Stimulated activated naive CD8-positive, alpha-beta T cell treated with anti-CD3 and anti-CD28 coated beads, Interleukin-15, Interleukin-2, amounts not matched to agents 100 ng/mL and 50 ng/mL, for 24 hours (primary cell): ENCODE measurements around the gene CAPN9.

Experiments used
- H3K27ac Mint-ChIP-seq: one replicate; pipeline ENCODE4 v1.8.0; 2021; ENCODE audit warnings: mild to moderate bottlenecking, mixed read lengths
- H3K27me3 Mint-ChIP-seq: one replicate; pipeline ENCODE4 v1.8.0; 2021; ENCODE audit warnings: mixed read lengths
- H3K36me3 Mint-ChIP-seq: one replicate; pipeline ENCODE4 v1.8.0; 2021; ENCODE audit warnings: low read depth, mixed read lengths
- H3K4me1 Mint-ChIP-seq: one replicate; pipeline ENCODE4 v1.8.0; 2021; ENCODE audit warnings: low read depth, mixed read lengths
- H3K4me3 Mint-ChIP-seq: one replicate; pipeline ENCODE4 v1.8.0; 2021; ENCODE audit warnings: mild to moderate bottlenecking, mixed read lengths
- H3K9me3 Mint-ChIP-seq: one replicate; pipeline ENCODE4 v1.8.0; 2021; ENCODE audit warnings: mixed read lengths

Gene CAPN9

DNA sequence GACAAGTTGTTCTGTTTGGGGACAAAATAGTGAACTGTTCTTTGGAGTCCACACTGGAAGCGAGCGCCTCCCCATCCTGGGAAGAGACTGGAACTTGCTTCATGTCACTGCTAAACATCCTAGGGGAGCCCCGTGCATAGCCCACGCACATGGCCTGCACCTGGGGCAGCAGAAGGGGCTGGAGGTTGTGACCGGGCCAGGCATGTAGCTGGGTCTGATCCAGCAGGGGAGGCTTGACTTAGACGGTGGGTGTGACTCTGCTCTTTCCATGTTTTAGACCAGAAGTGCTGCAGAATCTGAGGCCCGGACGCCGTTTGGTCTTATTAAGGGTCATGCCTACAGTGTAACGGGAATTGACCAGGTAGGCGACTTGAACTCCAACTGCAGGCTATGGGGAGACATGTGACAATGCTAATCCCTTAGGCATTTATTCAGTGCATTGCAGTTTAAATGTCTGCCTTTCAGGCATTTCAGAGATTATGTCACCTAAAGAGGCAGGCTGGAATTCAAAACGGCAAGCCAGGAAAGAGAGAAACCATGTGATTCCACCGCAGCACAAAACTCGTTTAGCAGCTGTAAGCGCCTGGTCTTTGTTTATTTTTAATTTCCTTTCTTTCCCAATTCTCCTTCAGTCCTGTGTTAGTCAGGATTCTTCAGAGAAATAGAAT, 21.8 kb downstream of the CAPN9 start:
- H3K4me3 Mint-ChIP-seq: no peak overlapping the region
- no peaks in the 10 kb centered on the region for H3K4me1 Mint-ChIP-seq
- H3K36me3 Mint-ChIP-seq: no peaks in the 10 kb centered on the region
- H3K9me3 Mint-ChIP-seq: no peaks in the 10 kb centered on the region
- peaks cover 11% of the 10 kb centered on the region for H3K27me3 Mint-ChIP-seq
- no peak overlapping the region for H3K27ac Mint-ChIP-seq

DNA sequence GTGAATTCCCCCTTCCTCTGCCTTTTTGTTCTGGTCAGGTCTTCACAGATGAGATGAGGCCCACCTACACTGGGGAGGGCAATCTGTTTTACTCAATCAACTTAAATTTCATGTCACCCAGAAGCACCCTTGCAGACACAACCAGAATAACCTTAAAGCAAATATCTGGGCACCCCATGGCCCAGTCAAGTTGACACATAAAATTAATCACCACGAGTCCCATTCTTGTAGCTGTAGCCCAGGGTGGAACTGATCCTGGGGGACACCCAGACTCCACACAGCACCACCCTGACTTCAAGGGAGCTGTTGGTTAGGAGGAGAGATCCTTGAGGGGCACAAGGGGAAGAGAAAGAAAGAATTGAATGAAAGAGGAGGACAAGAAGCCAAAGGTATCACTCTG, 23.1 kb downstream of the CAPN9 start:
- no peaks in the 10 kb centered on the region for H3K36me3 Mint-ChIP-seq
- no peak overlapping the region for H3K27ac Mint-ChIP-seq
- peaks cover 11% of the 10 kb centered on the region for H3K27me3 Mint-ChIP-seq
- H3K4me1 Mint-ChIP-seq: no peaks in the 10 kb centered on the region
- H3K9me3 Mint-ChIP-seq: no peaks in the 10 kb centered on the region
- no peak overlapping the region for H3K4me3 Mint-ChIP-seq

DNA sequence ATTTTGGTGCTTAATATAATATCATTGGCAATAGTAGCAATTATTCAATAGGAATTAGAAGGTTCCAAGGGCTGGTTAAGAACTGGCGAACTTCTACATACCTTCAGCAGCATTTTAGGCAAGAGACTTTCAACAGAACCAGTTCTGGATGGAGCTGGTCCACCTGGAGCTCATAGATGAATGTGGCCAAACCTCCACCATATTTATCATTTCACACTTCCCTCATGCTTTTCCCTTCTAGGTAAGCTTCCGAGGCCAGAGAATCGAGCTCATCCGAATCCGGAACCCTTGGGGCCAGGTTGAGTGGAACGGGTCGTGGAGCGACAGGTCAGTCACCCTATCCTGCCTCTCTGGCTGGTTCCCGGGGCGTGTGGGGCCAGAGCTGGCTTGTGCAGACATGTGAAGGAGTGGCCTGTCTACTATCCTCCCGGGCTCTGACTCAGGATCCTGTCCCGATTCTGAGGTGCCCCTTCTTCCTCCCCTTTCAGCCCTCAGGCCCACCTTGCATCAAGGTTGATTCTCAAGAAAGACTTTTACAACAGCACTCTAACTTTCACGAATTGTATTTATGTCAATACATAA, 24.7 kb downstream of the CAPN9 start:
- Mint-ChIP-seq H3K36me3 (no peaks in the 10 kb centered on the region), H3K4me3 (no peak overlapping the region), H3K9me3 (no peaks in the 10 kb centered on the region)

DNA sequence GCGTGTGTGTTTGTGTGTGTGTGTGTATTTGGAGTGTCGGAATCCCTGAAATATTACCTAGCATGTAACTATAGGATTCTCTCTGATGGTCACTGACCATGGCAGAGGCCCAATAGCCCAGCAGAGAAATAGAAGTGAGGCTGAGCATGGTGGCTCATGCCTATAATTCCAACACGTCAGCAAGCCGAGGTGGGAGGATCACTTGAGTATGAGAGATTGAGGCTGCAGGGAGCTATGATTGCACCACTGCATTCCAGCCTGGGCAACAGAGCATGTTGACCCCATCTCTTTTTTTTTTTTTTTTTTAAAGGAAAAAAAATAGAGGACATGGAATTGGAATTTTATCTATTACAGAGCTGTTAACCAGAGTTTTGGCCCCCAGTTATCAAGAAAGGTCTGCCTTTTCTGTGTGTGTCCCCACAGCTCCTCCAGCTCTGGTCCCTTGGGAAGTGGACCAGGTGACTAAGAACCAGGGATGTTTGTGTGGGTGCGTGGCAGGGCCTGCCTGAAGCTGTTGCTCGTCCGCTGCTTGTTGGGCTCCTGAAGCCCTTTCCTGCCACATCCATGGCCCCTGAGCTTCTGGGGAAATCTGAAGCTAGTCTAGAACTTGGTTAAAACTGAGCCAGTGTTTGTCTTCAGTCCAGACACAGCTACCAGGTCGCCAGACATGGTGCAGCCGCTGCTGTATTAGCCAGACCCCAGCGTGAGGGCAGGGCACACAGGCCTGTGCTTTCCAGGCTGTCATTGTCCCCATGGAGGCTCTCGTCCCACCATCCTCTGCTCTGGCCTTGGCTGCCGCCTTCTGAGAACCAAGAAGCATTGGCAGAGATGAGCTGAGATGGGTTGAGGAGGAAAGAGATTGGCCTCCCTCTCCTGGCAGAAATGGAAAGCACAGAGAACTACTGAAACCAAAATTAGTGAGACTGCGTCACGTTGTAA, 25.5 kb downstream of the CAPN9 start:
- no peaks in the 10 kb centered on the region for H3K36me3 Mint-ChIP-seq
- H3K9me3 Mint-ChIP-seq: no peaks in the 10 kb centered on the region
- H3K27me3 Mint-ChIP-seq: peaks cover 11% of the 10 kb centered on the region
- no peak overlapping the region for H3K27ac Mint-ChIP-seq
- no peak overlapping the region for H3K4me3 Mint-ChIP-seq
- H3K4me1 Mint-ChIP-seq: no peaks in the 10 kb centered on the region

More for the DNA sequence above, 24.7 kb downstream of the CAPN9 start:
- H3K27me3 Mint-ChIP-seq: peaks cover 11% of the 10 kb centered on the region
- no peaks in the 10 kb centered on the region for H3K4me1 Mint-ChIP-seq
- no peak overlapping the region for H3K27ac Mint-ChIP-seq

DNA sequence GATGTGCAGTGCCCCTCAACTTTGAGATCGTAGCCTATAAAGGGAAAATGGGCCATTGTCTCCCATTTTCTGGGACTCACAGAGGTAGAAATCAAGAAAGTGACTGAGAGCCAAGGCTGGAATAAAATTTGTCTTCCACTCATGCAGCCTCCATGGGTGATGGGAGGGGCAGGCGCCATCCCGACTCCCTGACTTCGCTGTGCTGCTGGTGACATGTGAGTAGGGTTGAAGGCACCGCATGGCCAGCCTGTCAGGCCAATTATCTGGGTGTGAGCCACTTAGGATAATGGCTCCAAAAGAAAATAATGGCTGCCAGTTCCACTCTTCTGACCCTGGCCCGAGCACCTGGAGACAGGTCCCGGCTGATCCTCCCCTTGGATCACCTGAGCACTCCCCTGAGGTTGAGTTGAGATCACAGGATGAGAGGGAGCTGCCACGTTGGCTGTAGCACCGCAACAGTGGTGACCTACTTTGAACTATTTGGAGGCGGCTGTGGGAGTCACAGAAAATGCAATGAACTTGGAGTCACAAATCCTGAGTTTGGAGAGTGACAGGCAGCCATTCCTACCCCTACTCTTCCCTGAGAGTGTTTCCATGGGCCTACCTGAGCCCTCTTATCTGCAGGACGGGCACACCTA, 26.3 kb downstream of the CAPN9 start:
- H3K27ac Mint-ChIP-seq: no peak overlapping the region
- no peaks in the 10 kb centered on the region for H3K9me3 Mint-ChIP-seq
- no peaks in the 10 kb centered on the region for H3K4me1 Mint-ChIP-seq
- H3K4me3 Mint-ChIP-seq: no peak overlapping the region
- peaks cover 8% of the 10 kb centered on the region for H3K27me3 Mint-ChIP-seq
- H3K36me3 Mint-ChIP-seq: no peaks in the 10 kb centered on the region

DNA sequence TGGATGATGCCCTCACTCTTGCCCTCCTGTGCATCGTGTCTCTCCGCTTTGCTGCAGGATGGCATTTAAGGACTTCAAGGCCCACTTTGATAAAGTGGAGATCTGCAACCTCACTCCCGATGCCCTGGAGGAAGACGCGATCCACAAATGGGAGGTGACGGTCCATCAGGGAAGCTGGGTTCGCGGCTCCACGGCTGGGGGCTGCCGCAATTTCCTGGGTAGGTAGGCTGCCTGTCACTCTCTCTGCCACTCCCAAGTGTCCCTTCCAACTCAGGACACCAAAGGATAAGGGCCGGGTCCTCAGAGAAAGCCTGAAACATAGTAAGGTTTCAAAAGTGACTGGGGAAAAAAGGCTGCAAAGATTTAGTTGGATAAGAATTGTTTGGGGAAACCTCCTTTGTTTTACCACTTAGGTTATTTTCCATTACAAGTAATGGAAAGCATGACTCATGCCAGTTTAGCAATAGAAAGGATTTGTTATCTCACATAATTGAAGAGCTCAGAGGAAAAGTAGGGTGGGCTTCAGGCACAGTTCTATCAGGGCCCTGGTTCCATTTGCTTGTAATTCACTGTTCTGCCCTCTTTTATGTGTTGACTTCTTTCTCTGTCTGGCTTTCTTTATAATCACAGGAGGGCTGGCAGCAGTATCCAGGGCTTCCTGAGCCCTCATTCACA, 31.9 kb downstream of the CAPN9 start:
- no peaks in the 10 kb centered on the region for H3K4me1 Mint-ChIP-seq
- H3K27ac Mint-ChIP-seq: no peak overlapping the region

DNA sequence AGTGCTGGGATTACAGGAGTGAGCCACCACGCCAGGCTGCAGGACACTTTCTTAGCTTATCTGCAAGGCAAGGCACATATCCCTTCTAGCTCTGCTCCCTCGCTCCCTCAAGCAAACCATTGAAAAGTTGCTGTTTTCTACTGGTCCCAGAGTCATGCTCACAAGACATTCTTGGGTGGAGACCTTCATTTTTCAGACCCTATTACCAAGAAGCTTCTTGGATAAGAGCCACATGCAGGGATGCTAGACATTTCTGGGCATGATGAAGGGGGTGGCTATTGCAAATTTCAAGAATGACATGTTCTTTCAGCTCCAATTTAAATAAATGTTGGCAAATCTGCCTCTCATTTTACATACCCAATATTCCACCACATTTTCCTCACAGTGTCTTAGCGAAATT, 33.9 kb downstream of the CAPN9 start:
- peaks cover 17% of the 10 kb centered on the region for H3K27me3 Mint-ChIP-seq
- H3K36me3 Mint-ChIP-seq: no peaks in the 10 kb centered on the region
- H3K9me3 Mint-ChIP-seq: no peaks in the 10 kb centered on the region
- H3K4me3 Mint-ChIP-seq: no peak overlapping the region
- H3K4me1 Mint-ChIP-seq: no peaks in the 10 kb centered on the region
- H3K27ac Mint-ChIP-seq: no peak overlapping the region

More for the DNA sequence above, 31.9 kb downstream of the CAPN9 start:
- no peak overlapping the region for H3K4me3 Mint-ChIP-seq
- no peaks in the 10 kb centered on the region for H3K36me3 Mint-ChIP-seq
- H3K27me3 Mint-ChIP-seq: peaks cover 17% of the 10 kb centered on the region
- no peaks in the 10 kb centered on the region for H3K9me3 Mint-ChIP-seq

DNA sequence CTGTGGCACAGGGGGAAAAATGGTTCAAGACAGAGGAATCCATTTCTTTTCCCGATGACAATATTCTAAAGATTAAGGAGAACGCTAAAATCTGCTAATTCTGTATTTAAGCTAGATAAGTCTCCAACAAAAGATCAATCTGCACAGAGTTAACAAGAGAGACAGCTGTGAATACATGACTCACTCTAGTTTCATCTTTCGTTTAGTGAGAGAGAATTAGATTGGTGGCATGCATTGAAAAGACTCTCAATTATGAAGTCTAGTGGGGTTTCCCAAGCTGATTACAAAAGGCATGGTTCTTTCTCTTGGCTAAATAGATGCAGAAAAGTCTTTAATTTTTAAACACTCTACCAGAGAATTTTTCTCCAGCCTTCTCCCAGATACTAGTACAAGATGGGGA, 34.4 kb downstream of the CAPN9 start:
- H3K9me3 Mint-ChIP-seq: no peaks in the 10 kb centered on the region
- no peaks in the 10 kb centered on the region for H3K4me1 Mint-ChIP-seq
- H3K27me3 Mint-ChIP-seq: peaks cover 17% of the 10 kb centered on the region
- no peaks in the 10 kb centered on the region for H3K36me3 Mint-ChIP-seq
- H3K4me3 Mint-ChIP-seq: no peak overlapping the region
- H3K27ac Mint-ChIP-seq: no peak overlapping the region

DNA sequence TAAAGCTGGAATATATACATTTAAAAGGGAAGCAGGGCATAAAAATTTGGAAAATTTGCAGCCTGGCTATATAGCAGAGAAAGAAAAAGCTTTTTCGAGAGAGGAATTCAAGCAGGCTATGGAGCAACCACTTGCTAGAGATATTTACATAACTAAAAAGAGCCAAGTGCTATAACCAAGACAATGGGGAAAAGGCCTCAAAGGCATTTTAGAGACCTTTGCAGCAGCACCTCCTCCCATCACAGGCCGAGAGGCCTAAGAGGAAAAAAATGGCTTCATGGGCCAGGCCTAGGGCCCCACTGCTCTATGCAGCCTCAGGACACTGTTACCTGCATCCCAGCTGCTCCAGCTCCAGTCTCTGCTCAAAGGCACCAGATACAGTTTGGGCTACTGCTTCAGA, 37.0 kb downstream of the CAPN9 start:
- Mint-ChIP-seq H3K4me3 (no peak overlapping the region), H3K4me1 (no peaks in the 10 kb centered on the region), H3K27me3 (peaks cover 23% of the 10 kb centered on the region), H3K9me3 (no peaks in the 10 kb centered on the region), H3K27ac (no peak overlapping the region), H3K36me3 (no peaks in the 10 kb centered on the region)

DNA sequence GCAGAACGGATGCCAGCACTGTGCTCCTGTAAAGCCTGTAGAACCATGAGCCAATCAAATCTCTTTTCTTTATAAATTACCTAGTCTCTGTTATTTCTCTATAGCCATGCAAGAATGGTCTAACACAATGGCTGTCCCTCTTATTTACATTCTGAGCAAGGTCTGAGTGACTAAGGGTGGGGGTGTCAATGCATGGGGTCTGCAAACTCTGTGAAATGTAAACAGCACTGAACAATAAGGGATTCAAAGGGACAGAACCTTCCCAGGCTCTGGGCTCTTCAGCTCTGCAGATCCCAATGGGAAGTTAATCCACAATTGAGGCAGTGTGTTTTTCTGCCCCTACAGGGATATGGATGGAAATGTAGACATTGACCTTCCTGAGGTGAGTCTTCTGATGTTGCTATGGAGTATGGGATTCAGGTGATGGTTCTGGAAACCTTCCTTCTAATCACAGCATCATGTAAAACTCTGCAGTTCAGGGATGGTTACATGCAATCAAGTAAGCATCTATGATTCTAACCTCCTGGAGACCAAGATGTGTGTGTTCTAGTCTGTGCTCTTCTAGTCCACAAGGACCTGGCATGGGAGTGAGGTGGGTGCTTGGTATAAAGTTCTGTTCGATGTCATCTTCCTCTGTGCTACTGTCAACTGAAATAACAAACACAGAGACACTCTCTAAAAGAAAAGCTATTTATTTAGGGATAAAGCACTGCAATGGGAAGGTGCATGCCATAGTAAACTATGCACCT, 38.6 kb downstream of the CAPN9 start:
- no peak overlapping the region for H3K27ac Mint-ChIP-seq
- H3K36me3 Mint-ChIP-seq: no peaks in the 10 kb centered on the region
- no peaks in the 10 kb centered on the region for H3K4me1 Mint-ChIP-seq
- H3K27me3 Mint-ChIP-seq: peaks cover 18% of the 10 kb centered on the region
- H3K9me3 Mint-ChIP-seq: no peaks in the 10 kb centered on the region
- H3K4me3 Mint-ChIP-seq: no peak overlapping the region

DNA sequence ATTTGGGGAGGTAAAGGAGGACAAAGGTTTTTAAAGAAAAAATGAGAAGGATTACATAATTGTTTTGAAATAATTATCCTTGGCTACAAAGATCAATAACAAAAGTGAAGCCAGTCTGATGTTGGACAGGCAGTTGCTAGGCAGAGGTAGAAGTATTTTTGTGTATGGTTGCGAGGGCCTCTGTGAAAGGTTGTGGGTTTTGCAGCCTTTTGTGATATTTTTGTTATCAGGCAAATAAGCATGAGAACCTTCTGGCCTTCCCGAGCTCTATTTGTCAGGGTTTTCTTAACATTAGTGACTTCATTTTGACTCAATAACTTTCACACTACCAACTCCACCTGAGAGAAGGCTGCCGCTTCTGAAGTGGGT, 39.2 kb downstream of the CAPN9 start:
- no peaks in the 10 kb centered on the region for H3K4me1 Mint-ChIP-seq
- no peak overlapping the region for H3K27ac Mint-ChIP-seq
- no peak overlapping the region for H3K4me3 Mint-ChIP-seq

DNA sequence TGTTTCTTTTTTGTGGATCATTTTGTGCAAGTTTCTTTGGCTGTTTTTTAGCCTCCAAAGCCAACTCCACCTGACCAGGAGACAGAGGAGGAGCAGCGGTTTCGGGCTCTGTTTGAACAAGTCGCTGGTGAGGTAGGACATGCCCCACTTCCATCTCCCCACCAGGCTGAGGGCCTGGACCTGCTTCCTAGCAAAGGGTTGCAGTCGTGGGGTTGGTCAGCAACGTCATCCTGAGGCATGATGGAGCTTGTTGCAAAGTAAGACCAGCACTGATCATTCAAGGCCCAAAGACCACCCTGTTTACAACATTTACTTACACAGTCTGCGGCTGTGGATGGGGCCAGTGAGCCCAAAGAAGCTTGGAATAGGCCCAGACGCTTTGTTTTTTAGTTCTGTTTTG, 40.3 kb downstream of the CAPN9 start:
- H3K9me3 Mint-ChIP-seq: no peaks in the 10 kb centered on the region
- H3K27me3 Mint-ChIP-seq: peaks cover 21% of the 10 kb centered on the region
- no peaks in the 10 kb centered on the region for H3K4me1 Mint-ChIP-seq
- H3K27ac Mint-ChIP-seq: no peak overlapping the region
- no peak overlapping the region for H3K4me3 Mint-ChIP-seq
- no peaks in the 10 kb centered on the region for H3K36me3 Mint-ChIP-seq

More for the DNA sequence above, 39.2 kb downstream of the CAPN9 start:
- Mint-ChIP-seq H3K9me3 (no peaks in the 10 kb centered on the region), H3K27me3 (peaks cover 21% of the 10 kb centered on the region), H3K36me3 (no peaks in the 10 kb centered on the region)

DNA sequence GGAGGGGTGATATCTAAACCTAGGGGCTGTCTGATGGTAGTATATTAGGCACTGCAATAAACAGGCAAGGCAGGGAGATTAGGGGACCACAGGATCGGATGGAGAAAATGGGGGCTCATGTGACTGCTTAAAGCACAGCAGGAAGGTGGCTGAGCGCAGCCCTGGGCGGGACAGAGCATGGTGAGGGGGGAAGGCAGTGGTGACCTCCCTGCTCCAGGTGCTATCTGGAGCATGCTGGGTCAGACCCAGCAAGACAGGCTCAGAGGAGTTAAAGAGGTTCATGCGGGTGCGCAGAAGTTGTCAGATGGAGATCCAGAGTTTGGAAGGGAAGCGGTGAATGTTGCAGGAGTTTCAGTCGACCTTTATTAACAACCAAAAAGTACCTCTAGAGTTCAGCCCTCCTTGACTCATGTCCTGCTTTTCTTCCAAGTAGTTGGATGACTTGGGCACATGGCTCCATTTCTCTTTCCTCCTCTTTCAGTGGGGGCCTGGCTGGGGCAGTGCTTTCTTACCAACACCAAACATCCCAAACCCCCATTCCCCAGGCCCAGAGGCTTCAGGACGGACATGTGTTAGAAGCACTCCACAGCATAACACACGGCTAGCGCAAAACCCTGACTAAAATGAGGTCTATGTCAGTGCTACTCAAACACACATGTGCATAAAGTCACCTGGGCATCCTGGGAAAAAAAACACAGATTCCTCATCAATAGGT, 41.5 kb downstream of the CAPN9 start:
- H3K4me3 Mint-ChIP-seq: no peak overlapping the region
- no peak overlapping the region for H3K27ac Mint-ChIP-seq
- no peaks in the 10 kb centered on the region for H3K36me3 Mint-ChIP-seq
- H3K9me3 Mint-ChIP-seq: no peaks in the 10 kb centered on the region
- no peaks in the 10 kb centered on the region for H3K4me1 Mint-ChIP-seq
- peaks cover 22% of the 10 kb centered on the region for H3K27me3 Mint-ChIP-seq
